Effector CD4-positive, alpha-beta T cell (primary cell): Measurements from ENCODE around the gene ALDH1A3.

Experiments used
- DNase-seq: peaks from one replicate; pipeline ENCODE4 v3.0.0-alpha.2; 2020

The ALDH1A3 gene

DNA sequence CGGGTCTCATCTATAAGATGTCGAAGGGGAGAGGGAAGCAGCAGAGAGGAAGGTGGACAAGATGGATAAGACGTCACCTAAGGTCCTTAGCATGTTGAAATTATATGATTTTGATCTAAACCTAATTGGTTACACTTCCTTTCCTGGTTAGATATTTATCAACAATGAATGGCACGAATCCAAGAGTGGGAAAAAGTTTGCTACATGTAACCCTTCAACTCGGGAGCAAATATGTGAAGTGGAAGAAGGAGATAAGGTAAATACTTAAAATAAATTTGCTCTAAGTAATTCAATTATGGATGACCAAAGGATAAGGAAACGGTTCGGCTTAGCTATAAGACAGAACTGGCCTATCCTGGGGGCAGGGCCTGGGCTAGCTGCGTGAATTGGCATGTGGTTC is 5.5 kb downstream of the ALDH1A3 start:
- DNase-seq: no peak

DNA sequence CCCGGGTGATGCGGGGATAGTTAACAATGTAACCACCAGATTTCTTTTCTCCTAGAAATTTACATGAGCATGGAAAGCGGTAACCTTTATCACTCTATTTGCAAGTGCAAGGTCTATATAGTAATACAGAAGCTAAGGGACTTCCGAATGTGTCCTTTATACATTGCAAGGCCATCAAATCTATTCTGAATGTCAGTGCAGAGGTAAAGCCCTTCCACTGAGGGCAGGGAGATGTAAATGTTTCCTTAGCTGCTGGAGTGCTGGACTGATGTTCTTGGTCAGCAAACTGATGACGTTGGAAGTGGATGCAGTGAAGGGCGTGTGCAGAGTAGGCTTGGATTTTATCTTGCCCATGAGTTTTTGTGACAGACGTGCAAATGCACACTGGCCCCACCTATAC is 6.2 kb downstream of the ALDH1A3 start:
- DNase-seq: no peak

GRCh38 chr15:100887211-100887913 is 7.7 kb downstream of the ALDH1A3 start:
- DNase-seq: no peak

- no peak for DNase-seq
Observed at GRCh38 chr15:100889385-100890050, 9.9 kb downstream of the ALDH1A3 start.

GRCh38 chr15:100890051-100890720 is 10.6 kb downstream of the ALDH1A3 start:
- DNase-seq: no peak

DNA sequence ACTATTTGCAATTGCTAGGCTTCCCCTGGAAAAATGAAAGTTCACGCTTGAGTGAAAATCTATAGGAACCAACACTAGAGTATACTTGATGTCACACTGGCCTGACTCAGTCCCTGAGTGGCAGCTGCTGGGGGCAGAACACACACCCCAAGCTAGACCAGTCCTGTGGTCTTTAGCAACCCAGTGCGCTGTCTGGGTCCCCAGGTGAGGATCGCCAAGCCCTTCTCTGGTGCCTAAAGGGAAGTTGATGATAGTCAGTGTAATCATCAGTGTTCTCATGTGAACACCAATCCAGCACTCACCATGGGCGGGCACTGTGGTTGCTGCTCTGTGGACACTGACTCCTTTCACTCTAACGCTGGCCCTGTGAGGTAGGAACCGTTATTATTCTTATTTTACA is 11.2 kb downstream of the ALDH1A3 start:
- DNase-seq: no peak

DNA sequence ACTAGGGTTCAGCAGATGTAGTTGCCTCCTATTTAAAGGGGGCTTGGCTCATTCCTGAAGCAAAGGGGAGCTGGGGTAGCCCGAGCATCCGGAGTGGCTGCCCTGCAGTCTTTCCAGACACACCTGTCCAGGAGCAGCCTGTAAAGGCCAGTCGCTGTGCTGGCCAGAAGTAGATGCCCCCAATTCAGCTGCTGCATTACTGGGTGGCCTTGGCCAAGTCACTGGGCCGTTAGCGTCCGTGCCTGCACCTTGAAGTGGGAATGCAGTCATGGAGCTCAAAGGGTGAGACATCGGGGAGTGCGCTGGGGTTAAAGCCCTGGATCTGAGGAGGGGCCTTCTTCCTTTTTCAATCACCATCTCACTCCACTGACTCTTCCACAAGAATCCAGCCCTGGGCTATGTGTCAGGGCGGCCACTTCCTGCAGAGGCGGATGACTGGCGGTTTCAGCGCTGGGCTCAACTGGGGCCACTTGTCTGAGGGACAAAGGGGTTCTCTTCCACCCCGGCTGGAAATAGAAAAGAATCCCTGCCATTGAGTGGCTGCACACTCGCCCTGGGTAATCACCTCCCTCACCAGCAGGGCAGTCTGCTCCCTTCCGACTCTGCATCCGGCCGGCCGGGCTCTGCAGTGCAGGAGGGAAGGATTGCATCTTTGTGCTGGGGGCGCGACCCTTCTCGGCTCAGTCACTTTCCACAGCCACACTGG is 11.8 kb downstream of the ALDH1A3 start:
- no peak for DNase-seq

DNA sequence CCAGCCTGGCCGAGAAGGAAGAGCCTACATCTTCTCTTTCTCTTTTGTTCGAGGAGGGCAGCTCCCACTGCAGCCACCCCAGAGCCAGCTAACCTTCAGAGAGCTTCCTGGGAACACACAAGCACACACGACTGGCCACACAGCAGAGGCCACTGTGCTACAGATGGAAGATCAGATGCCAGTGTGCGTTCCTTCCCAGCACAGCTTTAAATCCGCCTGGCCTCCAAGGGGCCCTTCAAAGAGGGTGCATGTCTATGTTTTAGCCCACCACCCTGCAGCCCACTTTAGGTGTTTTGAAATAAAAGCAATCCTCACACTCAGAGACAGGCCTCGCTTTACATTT is 12.4 kb downstream of the ALDH1A3 start:
- no peak for DNase-seq

GRCh38 chr15:100893261-100893963 is 13.8 kb downstream of the ALDH1A3 start:
- DNase-seq: no peak

- DNase-seq: no peak
Observed at GRCh38 chr15:100893964-100894295, 14.3 kb downstream of the ALDH1A3 start.

DNA sequence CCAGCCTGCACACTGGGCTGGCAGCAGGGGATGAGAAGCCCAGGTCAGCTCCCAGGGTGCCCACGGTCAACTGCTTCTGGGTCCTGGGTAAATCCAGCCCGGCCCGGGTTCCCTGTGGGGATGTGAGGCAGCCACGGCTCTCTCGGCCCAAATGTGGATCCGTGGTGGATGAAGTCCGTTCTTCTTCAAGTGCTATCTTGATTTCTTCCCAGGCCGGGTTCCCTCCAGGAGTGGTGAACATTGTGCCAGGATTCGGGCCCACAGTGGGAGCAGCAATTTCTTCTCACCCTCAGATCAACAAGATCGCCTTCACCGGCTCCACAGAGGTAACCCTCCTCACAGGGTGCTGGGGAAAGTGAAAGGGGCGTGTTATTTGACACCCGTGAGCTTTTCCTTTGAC is 16.1 kb downstream of the ALDH1A3 start:
- DNase-seq: no peak

GRCh38 chr15:100897221-100898151 is 17.9 kb downstream of the ALDH1A3 start:
- DNase-seq: no peak

DNA sequence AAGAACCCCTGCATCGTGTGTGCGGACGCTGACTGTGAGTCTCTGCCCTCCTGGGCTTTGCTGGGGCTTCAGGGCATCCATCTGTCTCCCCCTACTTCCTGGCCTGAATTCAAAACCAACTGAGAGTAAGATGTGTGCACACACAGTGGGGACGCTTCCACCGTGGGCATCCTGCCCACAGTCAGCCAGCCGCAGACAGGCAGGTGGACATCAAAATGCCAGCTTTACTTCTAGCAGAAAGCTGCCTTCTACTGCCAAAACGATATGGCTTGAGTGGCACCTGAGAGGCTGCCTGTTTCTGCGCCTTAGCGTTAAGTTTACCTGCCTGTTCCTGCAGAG is 18.5 kb downstream of the ALDH1A3 start:
- no peak for DNase-seq

- no peak for DNase-seq
Observed at GRCh38 chr15:100898661-100899462, 19.2 kb downstream of the ALDH1A3 start.

- no peak for DNase-seq
Observed at GRCh38 chr15:100899601-100900000, 20.0 kb downstream of the ALDH1A3 start.

GRCh38 chr15:100900136-100900794 is 20.6 kb downstream of the ALDH1A3 start:
- no peak for DNase-seq

GRCh38 chr15:100900795-100901169 is 21.2 kb downstream of the ALDH1A3 start:
- no peak for DNase-seq

DNA sequence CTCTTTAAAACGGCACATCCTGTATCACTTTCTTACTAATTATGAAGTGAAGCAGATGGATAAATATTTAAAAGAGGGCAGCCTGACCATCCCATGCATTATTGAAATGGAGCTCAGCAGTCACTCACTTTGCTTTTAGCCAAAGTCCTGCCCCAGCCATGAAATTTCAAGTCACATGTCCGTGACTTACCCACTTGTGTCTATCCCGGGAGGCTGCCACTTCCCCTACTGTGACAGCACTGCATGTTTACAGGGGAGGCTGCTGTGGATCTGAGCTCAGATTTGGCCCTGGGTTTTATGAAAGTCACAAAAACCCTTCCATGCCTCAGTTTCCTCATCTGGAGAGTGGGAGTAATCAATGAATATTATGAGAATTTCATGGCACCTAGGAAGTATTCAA is 21.7 kb downstream of the ALDH1A3 start:
- no peak for DNase-seq

- no peak for DNase-seq
Observed at GRCh38 chr15:100901702-100902435, 22.2 kb downstream of the ALDH1A3 start.
